Measurements from ENCODE around the gene LIN37.
"Not testable (repeated sequence)": the region's sequence is repeated elsewhere in the genome, so short reads cannot be mapped to it uniquely, and the experiment has no call there.

The LIN37 gene

GRCh38 chr19:35789978-35790944 lies 41.9 kb downstream of the LIN37 start:
- no peak for DNase-seq (ENCODE audit: low read depth)

GRCh38 chr19:35790981-35791813 lies 42.8 kb downstream of the LIN37 start:
- no peak for DNase-seq (ENCODE audit: low read depth)

GRCh38 chr19:35791814-35792279 lies 43.5 kb downstream of the LIN37 start:
- no peak for DNase-seq (ENCODE audit: low read depth)

- DNase-seq (ENCODE audit: low read depth): no peak
Measured at GRCh38 chr19:35792312-35792711, 43.9 kb downstream of the LIN37 start.

GRCh38 chr19:35792888-35793287 lies 44.5 kb downstream of the LIN37 start:
- no peak for DNase-seq (ENCODE audit: low read depth)

GRCh38 chr19:35793381-35794165 lies 45.2 kb downstream of the LIN37 start:
- no peak for DNase-seq (ENCODE audit: low read depth)

- not testable (repeated sequence) for DNase-seq (ENCODE audit: low read depth)
Measured at GRCh38 chr19:35795564-35795963, 47.2 kb downstream of the LIN37 start.

GRCh38 chr19:35796645-35797542 lies 48.5 kb downstream of the LIN37 start:
- no peak for DNase-seq (ENCODE audit: low read depth)

GRCh38 chr19:35797663-35798062 lies 49.3 kb downstream of the LIN37 start:
- no peak for DNase-seq (ENCODE audit: low read depth)

- no peak for DNase-seq (ENCODE audit: low read depth)
Measured at GRCh38 chr19:35801828-35802227, 53.5 kb downstream of the LIN37 start.
